Keratinocyte (primary cell): ENCODE data around the gene CCDC85B.

Source experiments
- CTCF ChIP-seq, 3 experiments: IDR thresholded peaks in 1 of 3; conservative IDR thresholded peaks in 1 of 3; optimal IDR thresholded peaks in 1 of 3; 2 replicates in 2 of 3; 3 replicates in 1 of 3; pipeline versions ENCODE3 to v1.5.1; 2011; ENCODE audit warnings: low read length in 3 of 3, mild to moderate bottlenecking in 3 of 3, moderate library complexity in 2 of 3, control low read depth in 1 of 3, inconsistent platforms in 1 of 3; ENCODE audit not compliant: insufficient read depth in 2 of 3; ENCODE audit errors: extremely low read depth in 1 of 3
- EZH2 ChIP-seq: IDR thresholded peaks from one replicate; pipeline ENCODE4 v1.6.1; 2012; ENCODE audit warnings: inconsistent platforms, mild to moderate bottlenecking, low read length, moderate library complexity

- no peak for TF ChIP-seq EZH2
- TF ChIP-seq CTCF (optimal IDR thresholded peaks at IDR 0.05 in 1 of 3, IDR thresholded peaks at IDR 0.05 in 1 of 3, conservative IDR thresholded peaks at IDR 0.05 in 1 of 3; ENCODE audit: extremely low read depth in 1 of 3, insufficient read depth in 2 of 3, low read length in 3 of 3), result no peak
Observed at GRCh38 chr11:65934014-65934413, 43.5 kb downstream of the CCDC85B start.
